GM21529 (cell line): Measurements from ENCODE around the gene PIM3.
"Not testable (repeated sequence)": the region's sequence is repeated elsewhere in the genome, so short reads cannot be mapped to it uniquely, and the experiment has no call there.

Source experiments
- ATAC-seq: cut with Tn5 transposase; IDR thresholded peaks from one replicate; pipeline ENCODE4 v1.9.1; 2021; ENCODE audit not compliant: unreplicated experiment

Gene PIM3

DNA sequence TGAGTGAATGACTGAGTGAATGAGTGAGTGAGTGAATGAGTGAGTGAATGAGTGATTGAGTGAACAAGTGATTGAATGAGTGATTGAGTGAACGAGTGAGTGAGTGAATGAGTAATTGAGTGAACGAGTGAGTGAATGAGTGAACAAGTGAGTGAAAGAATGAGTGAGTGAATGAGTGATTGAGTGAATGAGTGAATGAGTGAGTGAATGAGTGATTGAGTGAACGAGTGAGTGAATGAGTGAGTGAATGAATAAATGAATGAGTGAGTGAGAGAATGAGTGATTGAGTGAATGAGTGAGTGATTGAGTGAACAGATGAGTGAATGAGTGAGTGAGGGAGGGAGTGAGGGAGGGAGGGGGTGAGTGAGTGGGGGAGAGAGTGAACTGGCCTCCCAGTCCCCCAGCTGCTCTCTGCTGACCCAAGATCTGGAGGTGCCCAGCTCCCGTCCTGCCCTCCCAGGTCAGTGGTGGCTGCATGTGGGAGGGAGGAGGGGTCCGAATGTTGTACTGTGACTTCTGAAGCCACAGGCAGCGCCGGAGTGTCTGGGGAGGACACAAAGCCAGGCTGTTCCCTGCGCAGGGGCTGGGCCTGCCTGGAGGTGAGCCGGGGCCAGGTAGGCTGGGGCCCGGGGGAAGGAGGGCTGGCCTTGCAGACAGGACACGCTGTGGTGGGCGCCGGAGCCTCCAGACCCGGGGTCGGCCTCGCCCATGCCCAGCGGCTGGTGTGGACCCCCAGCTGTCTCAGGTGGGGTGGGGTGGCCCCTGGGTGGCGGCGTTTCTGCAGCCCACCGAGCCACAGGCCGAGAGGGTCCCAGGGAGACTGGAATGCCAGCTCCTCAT lies 17.8 kb upstream of the PIM3 start:
- no peak for ATAC-seq

DNA sequence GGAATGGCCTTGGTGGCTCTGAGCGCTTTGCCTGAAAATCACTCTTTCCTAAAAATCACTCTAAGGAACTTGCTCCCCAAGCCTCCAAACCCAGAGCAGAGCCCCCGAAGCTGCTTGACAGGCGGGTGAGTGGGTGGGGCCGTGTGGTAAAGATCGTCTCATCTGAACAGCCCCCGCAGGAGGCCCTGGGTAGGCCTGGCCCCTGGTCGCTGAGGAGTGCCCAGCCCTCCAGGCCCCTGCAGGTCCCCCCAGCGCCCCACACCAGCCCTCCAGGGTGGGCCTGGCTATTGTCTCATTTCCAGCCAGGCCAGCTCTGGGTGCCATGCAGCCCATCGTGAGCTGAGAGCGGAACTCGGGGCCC lies 17.2 kb upstream of the PIM3 start:
- ATAC-seq, result no peak

DNA sequence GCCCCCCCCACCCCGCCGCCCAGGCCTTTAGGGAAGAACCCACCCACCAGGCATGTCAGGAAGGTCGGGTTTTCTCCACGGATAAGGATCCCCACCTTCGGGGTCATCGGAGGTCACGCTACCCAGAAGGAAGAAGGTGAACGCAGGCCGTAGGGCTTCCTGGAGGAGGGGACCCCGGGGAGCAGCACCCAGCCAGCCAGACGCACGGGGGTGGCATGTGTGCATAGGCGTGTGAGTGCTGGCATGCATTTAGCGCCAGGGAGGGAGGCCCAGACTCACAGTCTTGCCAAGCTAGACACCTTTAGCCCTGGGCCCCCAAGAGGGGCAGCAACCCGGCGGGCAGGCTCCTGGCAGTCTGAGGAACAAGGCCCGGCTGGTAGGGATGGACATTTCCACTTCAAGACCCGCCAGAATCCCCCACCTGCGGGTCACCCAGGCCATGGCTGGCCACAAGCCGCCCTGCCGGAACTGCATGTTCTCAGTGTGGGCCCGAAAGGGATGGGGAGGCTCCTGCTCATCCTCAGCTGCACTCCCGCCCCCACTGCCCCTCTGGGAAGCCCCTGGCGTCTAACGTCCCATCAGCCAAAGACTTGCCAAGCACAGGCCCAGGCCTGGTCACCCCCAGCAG lies 16.7 kb upstream of the PIM3 start:
- ATAC-seq, result no peak

- no peak for ATAC-seq
Measured at GRCh38 chr22:49944399-49944891, 16.1 kb upstream of the PIM3 start.

- ATAC-seq, result not testable (repeated sequence)
Measured at GRCh38 chr22:49945042-49945794, 15.4 kb upstream of the PIM3 start.

DNA sequence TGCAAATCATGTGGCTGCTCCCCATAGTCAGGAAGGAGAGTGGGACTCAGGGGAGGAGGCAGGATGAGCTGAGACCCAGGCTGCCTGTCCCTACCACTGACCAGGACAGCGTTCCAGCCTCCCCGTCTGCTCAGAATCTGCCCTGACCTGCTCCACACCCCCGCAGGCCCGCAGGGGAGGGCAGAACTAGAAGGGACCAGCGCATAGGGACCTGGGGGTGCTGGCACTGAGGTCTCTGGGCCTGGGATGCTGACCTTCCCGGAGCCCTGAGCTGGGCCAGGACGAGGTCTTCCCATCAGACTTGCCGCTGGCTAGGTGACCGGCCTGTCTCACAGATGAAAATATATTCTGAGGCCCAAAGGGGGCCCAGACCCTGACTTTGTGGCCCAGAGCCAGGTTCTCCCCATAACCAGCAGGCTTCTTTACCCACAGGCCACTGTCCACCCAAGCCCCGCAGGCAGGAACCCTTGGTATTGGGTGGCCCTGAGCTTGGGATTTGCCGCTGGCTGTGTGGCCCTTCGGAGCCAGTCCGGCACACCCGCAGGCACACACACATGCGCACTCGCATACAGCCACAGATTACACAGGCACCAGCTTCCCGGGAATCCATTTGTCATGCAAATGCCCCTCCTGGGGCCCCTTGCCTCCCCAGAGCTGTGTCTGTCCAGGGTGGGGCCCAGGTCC lies 13.8 kb upstream of the PIM3 start:
- ATAC-seq, result no peak

GRCh38 chr22:49947296-49947622 lies 13.3 kb upstream of the PIM3 start:
- no peak for ATAC-seq

GRCh38 chr22:49948116-49948957 lies 12.2 kb upstream of the PIM3 start:
- ATAC-seq, result no peak

DNA sequence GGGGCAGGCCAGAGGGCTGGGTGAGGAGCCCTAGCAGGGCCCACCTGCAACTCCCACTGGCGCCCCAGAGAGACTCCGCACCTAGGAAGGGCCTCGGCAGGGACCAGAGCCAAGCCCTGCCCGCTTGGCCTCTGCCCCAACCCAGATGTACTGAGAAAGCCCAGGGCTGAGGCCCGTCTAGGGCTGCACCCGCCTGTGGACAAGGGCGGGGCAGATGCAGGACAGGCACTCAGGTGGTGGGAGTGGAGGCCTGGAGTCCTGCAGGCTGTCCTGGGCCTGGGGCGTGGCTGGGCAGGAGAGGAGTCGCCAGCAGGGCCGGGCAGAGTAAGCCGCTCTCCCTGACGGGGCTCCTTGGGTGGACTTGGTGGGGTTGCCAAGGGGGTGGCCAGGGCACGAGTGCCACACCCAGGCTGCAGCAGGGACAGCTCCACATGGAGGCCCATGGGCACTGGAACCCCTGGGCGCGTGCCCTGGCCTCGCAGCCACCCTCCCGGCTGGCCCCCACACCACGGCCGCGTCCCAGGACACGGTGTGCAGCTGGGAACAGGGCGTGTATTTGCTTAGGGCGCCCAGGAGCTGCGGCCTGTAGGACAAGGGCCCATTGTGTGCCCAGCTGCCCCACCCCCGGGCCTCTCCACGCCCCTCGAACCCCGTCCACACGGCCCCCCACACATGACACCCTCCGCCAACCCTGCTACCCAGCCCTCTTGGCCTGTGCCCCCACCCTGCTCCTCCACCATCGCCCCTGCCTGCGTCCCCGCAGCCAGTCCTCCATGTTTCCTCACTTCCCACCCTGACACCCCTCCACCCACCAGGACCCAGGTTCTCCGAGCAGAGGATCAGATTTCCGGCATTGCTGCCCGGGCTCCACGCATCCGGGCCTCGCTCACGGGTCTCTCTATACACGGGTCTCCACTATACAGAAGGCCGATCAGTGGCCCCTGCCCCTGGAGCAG lies 11.3 kb upstream of the PIM3 start:
- ATAC-seq, result no peak

- no peak for ATAC-seq
Measured at GRCh38 chr22:49949914-49950292, 10.7 kb upstream of the PIM3 start.

DNA sequence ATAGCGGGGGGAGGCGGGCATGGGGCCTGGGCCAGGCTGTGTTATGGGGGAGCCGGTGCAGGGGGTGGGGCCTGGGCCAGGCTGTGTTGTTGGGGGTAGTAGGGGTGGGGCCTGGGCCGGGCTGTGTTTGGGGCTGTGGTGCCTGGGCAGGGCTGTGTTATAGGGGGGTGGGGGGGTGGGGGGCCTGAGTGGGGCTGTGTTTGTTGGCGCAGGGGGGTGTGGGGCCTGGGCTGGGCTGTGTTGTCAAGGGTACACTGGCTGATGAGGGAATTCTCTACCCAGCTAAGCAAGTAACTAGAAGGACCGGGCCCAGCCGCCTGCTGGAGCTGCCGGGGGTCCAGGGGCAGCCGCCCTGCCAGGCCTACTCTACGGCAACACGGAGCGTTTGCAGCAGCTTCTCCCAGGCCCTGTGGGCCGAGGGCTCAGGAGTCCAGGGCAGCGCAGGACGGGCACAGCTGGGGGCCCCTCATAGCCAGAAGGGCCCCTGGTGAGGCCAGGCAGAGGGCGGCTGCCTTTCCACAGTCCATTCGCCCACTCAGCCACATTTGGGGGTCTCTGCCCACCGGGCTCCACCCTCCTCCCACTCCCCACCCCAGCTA lies 10.1 kb upstream of the PIM3 start:
- no peak for ATAC-seq

- ATAC-seq, result no peak
Measured at GRCh38 chr22:49951000-49951677, 9.4 kb upstream of the PIM3 start.

DNA sequence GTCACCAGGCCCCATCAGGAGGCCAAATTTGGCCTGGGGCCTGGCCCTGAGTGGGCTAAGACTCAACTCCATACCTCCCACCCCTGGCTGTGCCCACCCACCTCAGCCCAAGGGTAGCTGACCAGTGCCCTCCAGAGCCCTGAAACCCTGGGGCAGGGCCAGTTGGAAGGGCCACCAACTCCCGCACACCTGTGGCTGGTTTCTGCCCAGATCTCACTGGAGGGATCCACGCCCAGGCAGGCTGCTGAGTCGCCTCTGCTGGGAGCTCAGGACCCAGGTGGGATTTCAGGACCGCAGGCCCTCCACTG lies 8.9 kb upstream of the PIM3 start:
- ATAC-seq, result no peak

DNA sequence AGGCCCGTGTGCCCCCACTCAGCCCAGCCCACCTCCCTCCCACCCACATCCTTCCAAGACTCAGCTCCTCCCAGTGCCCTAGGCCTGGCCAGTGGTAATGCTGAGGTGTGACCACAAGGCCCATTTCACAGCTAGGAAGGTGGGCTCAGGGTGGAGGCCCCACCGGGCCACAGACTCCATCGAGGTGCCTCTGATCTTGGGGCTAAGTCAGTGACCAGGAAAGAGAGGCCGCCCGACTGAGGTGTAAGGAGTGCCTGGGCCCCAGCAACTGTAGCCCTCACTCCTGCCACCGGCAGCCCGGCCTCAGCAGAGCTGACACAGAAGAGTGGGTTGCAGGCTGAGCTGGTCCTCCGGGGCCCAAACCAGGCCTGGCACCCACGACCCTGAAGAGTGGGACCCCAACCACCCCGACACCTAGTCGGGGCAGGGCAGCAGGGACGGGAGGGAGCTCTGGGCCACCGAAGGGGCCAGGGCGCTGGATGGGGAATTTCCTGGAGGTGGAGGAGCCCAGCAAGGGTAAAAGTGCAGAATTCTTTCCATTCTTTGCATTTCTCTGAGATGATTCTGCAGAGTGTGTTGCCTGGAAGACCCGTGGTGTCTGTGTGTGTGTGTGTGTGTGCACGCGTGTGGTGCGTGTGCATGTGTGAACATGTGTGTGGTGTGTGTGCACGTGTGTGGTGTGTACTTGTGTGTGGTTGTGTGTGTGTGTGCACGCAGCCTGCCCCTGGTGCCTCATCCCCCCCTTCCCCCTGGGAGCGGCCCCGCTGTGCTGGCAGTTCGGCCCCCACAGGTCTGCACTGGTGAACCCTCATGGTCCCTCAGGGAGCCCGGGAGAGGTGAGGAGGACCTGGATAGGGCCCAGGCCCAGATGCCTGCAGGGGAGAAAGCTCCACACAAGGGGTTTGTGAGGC lies 8.3 kb upstream of the PIM3 start:
- no peak for ATAC-seq

DNA sequence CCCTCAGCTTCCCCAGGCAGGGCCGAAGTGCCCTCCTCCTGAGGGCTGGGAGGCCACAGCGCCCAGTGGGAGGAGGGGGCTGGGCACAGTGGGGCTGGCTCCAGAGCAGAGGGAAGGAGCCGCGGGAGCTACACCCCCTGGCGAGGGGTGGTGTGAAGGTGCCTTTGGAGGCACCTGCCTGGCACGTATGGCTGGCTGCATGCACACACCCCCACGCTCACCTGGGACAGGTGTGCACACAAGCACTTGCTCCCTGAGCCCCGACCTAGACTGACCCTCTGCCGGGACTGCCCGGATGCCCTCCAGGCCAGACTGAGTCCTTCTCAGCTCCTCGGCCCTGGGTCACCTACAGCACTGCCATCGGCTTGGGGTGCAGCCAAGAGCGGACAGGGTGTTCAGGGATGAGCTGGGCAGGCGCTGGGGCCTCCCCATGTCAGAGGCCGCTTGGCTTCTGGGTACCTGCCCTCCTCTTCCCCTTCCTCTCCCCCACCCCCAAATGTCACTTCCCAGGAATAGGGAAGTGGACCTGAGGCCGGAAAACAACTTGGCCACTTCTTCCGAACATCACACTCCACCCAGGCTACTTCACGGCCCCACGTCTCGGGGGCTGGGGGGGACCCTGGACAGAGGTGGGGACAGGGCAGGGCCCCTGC lies 7.4 kb upstream of the PIM3 start:
- ATAC-seq, result no peak

GRCh38 chr22:49953680-49954344 lies 6.8 kb upstream of the PIM3 start:
- no peak for ATAC-seq

- no peak for ATAC-seq
Measured at GRCh38 chr22:49954354-49954753, 6.2 kb upstream of the PIM3 start.
